Endothelial cell of umbilical vein (primary cell): ENCODE measurements around the gene IRGM. TPM values are rescaled to one million over a fixed set of nuclear protein-coding genes. Genes with fewer than 3 reads are reported as not detected.

Source experiments
- BruUV-seq: library from RNA; stranded (reverse); fragments of 400-500 nt; replicated peaks from 2 replicates; lab custom pipeline; 2021; lab: Mats Ljungman, UMichigan
- CTCF ChIA-PET: fragments of 300-600, 350-600 bp; sonication (Branson Sonifier 250); formaldehyde crosslinking; loops from one replicate; lab custom pipeline; 2021; ENCODE audit warnings: antibody characterized with exemption, inconsistent platforms; lab: Charles Lee
- POLR2A ChIA-PET: fragments of 300-600, 350-600 bp; sonication (Branson Sonifier 250); formaldehyde crosslinking; loops from one replicate; lab custom pipeline; 2021; ENCODE audit warnings: antibody characterized with exemption, inconsistent platforms; lab: Charles Lee
- DNase-seq: peaks from one replicate; pipeline ENCODE4 v3.0.0-alpha.2; 2011; ENCODE audit warnings: low read depth, low spot score
- FAIRE-seq: peaks from 2 replicates; lab custom pipeline; 2011; peaks lifted over from hg19 to GRCh38; lab: Jason Lieb, UNC
- H2AFZ ChIP-seq: 2 replicates; pipeline ENCODE4 v1.6.0; 2012; ENCODE audit warnings: low read depth, low read length, control low read depth, inconsistent platforms
- H3K27ac ChIP-seq: 2 replicates; pipeline ENCODE4 v1.5.1; 2011; ENCODE audit warnings: low read depth, mild to moderate bottlenecking, control low read depth, low read length, moderate library complexity; ENCODE audit not compliant: insufficient read depth
- H3K27me3 ChIP-seq, 2 experiments: 2 replicates each; pipeline versions ENCODE4 v1.6.0 to v1.6.1; 2011; ENCODE audit warnings: low read length in 2 of 2, mixed read lengths in 1 of 2; ENCODE audit not compliant: control insufficient read depth in 2 of 2, insufficient read depth in 2 of 2
- H3K36me3 ChIP-seq, 2 experiments: 2 replicates in 1 of 2; 3 replicates in 1 of 2; pipeline ENCODE4 v1.5.1; 2011; ENCODE audit warnings: low read length in 2 of 2, mild to moderate bottlenecking in 1 of 2, moderate library complexity in 1 of 2; ENCODE audit not compliant: control insufficient read depth in 2 of 2, insufficient read depth in 2 of 2; ENCODE audit errors: extremely low read depth in 1 of 2
- H3K4me1 ChIP-seq: 3 replicates; pipeline ENCODE4 v1.5.1; 2011; ENCODE audit warnings: mild to moderate bottlenecking, low read length; ENCODE audit not compliant: control insufficient read depth, insufficient read depth; ENCODE audit errors: extremely low read depth
- H3K4me2 ChIP-seq: 2 replicates; pipeline ENCODE4 v1.6.1; 2011; ENCODE audit warnings: low read length, control low read depth, mixed read lengths; ENCODE audit not compliant: insufficient read depth
- H3K4me3 ChIP-seq, 3 experiments: fragments of 200-600 bp in 1 of 3; sonication (generic), shearing (Covaris generic) in 1 of 3; replicated peaks in 1 of 3; 2 replicates each; pipeline ENCODE4 v1.5.1; 2011 to 2016; ENCODE audit warnings: control low read depth in 3 of 3, low read length in 3 of 3, mild to moderate bottlenecking in 2 of 3, inconsistent platforms in 1 of 3, low read depth in 1 of 3, moderate library complexity in 1 of 3; ENCODE audit not compliant: insufficient read depth in 1 of 3
- H3K79me2 ChIP-seq: 2 replicates; pipeline ENCODE4 v1.6.0; 2012; ENCODE audit warnings: low read length, inconsistent platforms; ENCODE audit not compliant: control insufficient read depth, insufficient read depth
- H3K9ac ChIP-seq: replicated peaks from 2 replicates; pipeline ENCODE3; 2011; ENCODE audit warnings: low read length, control low read depth; ENCODE audit not compliant: insufficient read depth; ENCODE audit errors: extremely low read depth
- H3K9me1 ChIP-seq: replicated peaks from 3 replicates; pipeline ENCODE4 v1.6.0; 2011; ENCODE audit warnings: mild to moderate bottlenecking, low read length; ENCODE audit not compliant: control insufficient read depth, insufficient read depth; ENCODE audit errors: extremely low read depth
- H3K9me3 ChIP-seq: replicated peaks from 2 replicates; pipeline ENCODE4 v1.5.1; 2012; ENCODE audit warnings: low read length, inconsistent platforms; ENCODE audit not compliant: control insufficient read depth, insufficient read depth
- H4K20me1 ChIP-seq: replicated peaks from 2 replicates; pipeline ENCODE3; 2011; ENCODE audit warnings: mild to moderate bottlenecking, low read length; ENCODE audit not compliant: control insufficient read depth, insufficient read depth; ENCODE audit errors: extremely low read depth
- CTCF ChIP-seq, 2 donors: IDR thresholded peaks; 1 replicate in 1 of 2; 2 replicates in 1 of 2; pipeline ENCODE4 v1.5.1; 2011; ENCODE audit warnings: low read length in 2 of 2, mild to moderate bottlenecking in 2 of 2, moderate library complexity in 2 of 2, control low read depth in 1 of 2, inconsistent platforms in 1 of 2, low read depth in 1 of 2; ENCODE audit not compliant: insufficient read depth in 1 of 2; ENCODE audit errors: extremely low read depth in 1 of 2
- EZH2 ChIP-seq: IDR thresholded peaks from 2 replicates; pipeline ENCODE4 v1.6.1; 2012; ENCODE audit warnings: borderline replicate concordance, low read depth, mild to moderate bottlenecking, moderate library complexity, low read length, inconsistent platforms; ENCODE audit not compliant: severe bottlenecking
- FOS ChIP-seq: IDR thresholded peaks from 2 replicates; pipeline ENCODE4 v1.6.1; 2011; ENCODE audit warnings: mild to moderate bottlenecking, low read length, moderate library complexity, borderline replicate concordance; ENCODE audit not compliant: insufficient read depth
- GATA2 ChIP-seq: IDR thresholded peaks from 2 replicates; pipeline ENCODE4 v1.7.0; 2011; ENCODE audit warnings: low read depth, mild to moderate bottlenecking, moderate library complexity, mixed read lengths, low read length; ENCODE audit not compliant: insufficient read length, insufficient read depth
- JUN ChIP-seq: IDR thresholded peaks from 2 replicates; pipeline ENCODE4 v1.6.1; 2011; ENCODE audit warnings: borderline replicate concordance, low read depth; ENCODE audit not compliant: insufficient read length, insufficient read depth
- MYC ChIP-seq: IDR thresholded peaks from one replicate; pipeline ENCODE4 v1.6.1; 2011; ENCODE audit warnings: mild to moderate bottlenecking, low read depth, low read length
- POLR2A ChIP-seq: IDR thresholded peaks from 2 replicates; pipeline ENCODE4 v1.6.1; 2012; ENCODE audit warnings: low read depth, mild to moderate bottlenecking, control low read depth, low read length
- POLR2AphosphoS5 ChIP-seq: IDR thresholded peaks from 2 replicates; pipeline ENCODE4 v1.6.1; 2012; ENCODE audit warnings: low read depth, mild to moderate bottlenecking, control low read depth, low read length, moderate library complexity; ENCODE audit not compliant: insufficient read depth
- dilution Hi-C: fragments of 300-500 bp; cut with MboI; formaldehyde crosslinking; loops from one replicate; pipeline ENCODE4 v1.15.0; 2019; ENCODE audit warnings: low sequenced_read_pairs; ENCODE audit not compliant: extremely low pct_ligation_motif_present
- intact Hi-C: fragments of 100-400 bp; cut with micrococcal nuclease; formaldehyde crosslinking; loops from one replicate; pipeline ENCODE4 v1.10.0; 2022
- polyA plus RNA-seq, 4 experiments: library from polyadenylated mRNA; depleted of rRNA in 3 of 4; stranded (reverse) in 3 of 4; unstranded in 1 of 4; fragments of >200 nt; gene quantifications; 2 replicates each; pipeline versions ENCODE4 v1.2.1 to v1.2.3, GENCODE V29; 2011 to 2012; ENCODE audit warnings: missing spikeins in 1 of 4
- total RNA-seq: library from RNA; stranded (reverse); gene quantifications from 2 replicates; pipeline ENCODE4 v1.2.3, GENCODE V29; 2021

The IRGM gene
- total and polyA plus RNA-seq, 2 donors (not counting 3 experiments of a cell fraction or from before 2014, with no cell fraction given): not detected

- H3K4me2 ChIP-seq: no peak overlapping the region
- no TSS peak for BruUV-seq
- dilution Hi-C loops: no loop called here
- no peak overlapping the region for H2AFZ ChIP-seq
- H3K9ac ChIP-seq: no peak overlapping the region
- H3K4me1 ChIP-seq: no peaks in the 10 kb centered on the region
- H3K79me2 ChIP-seq: no peaks in the 10 kb centered on the region
- H3K9me1 ChIP-seq: no peaks in the 10 kb centered on the region
- H3K4me3 ChIP-seq: no peak overlapping the region
- no peaks in the 10 kb centered on the region for H3K36me3 ChIP-seq
- ChIA-PET CTCF (no interaction called here), POLR2A (no interaction called here)
- no peaks in the 10 kb centered on the region for H4K20me1 ChIP-seq
- peaks cover 0 to 2% of the 10 kb centered on the region in 2 experiments for H3K27me3 ChIP-seq
- no peak for DNase-seq
- intact Hi-C loops: no loop called here
- no peak for FAIRE-seq
- TF ChIP-seq CTCF (IDR thresholded peaks at IDR 0.05; ENCODE audit: extremely low read depth in 1 of 2, insufficient read depth in 1 of 2, low read depth in 1 of 2, low read length in 2 of 2) (no peak), FOS (no peak), JUN (no peak), POLR2AphosphoS5 (no peak), POLR2A (no peak), MYC (no peak), GATA2 (no peak), EZH2 (no peak)
- no peaks in the 10 kb centered on the region for H3K9me3 ChIP-seq
- no peak overlapping the region for H3K27ac ChIP-seq
Measured at GRCh38 chr5:150860246-150860821, 14.0 kb downstream of the IRGM start.
